ENCODE measurements around the gene IGFBP2. TPM values are rescaled to one million over a fixed set of nuclear protein-coding genes. Genes with fewer than 3 reads are reported as not detected.

Gene IGFBP2
- total and polyA plus RNA-seq, 2 of the 4 experiments (the other 2 are of a cell fraction): 33.5 to 236 TPM

DNA sequence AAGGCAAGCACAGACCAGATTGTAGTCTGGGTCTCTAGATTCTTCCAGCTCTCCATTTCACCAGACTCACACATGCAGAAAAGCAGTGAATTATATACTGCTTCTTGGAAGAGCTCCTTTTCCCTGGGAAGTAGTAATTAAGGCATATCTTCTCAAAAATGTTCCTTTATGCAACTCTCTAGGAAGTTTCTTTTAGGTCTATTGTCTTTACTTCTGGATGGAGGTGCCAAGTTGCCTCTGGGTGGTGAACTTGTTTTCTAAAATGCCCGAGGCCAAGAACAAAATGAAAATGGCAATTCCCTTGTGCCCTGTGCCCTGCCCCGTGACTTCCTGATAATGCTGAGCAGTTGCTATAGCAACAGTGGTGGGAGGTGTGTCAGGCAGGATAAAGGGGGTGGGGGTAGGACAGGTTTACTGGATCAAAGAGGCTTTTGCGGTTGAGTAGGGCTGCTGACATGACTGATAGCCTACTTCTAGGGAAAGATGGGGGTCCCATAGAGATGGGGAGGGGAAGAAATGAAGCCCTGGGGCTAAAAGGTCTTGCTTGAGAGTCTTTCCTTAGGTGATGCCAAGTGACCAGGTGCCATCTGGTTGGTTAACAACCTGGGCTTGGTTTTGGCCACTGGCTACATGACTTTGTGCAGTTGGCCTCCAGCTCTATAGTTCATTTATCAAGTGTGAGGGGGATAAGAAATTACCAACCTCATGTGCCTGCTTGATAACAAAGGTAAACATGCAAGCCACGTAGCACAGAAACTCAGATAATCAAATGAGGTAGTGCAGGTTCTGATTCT lies 11.8 kb downstream of the IGFBP2 start:
- Histone ChIP-seq H3K18ac (ENCODE audit: low read depth, low read length) (no peak overlapping the region), H3K23ac (ENCODE audit: low read depth, low read length) (no peak overlapping the region), H4K5ac (ENCODE audit: low read depth, low read length) (no peak overlapping the region), H3K4ac (ENCODE audit: low read depth, low read length) (no peak overlapping the region), H2AK5ac (ENCODE audit: low read depth, low read length) (no peak overlapping the region), H3K4me3 (ENCODE audit: insufficient read depth, low read depth, low read length) (no peak overlapping the region), H3K9me3 (ENCODE audit: control insufficient read depth, insufficient read depth, low read length) (no peaks in the 10 kb centered on the region), H2BK15ac (ENCODE audit: low read depth, low read length) (no peak overlapping the region), H4K20me1 (ENCODE audit: insufficient read depth, low read length) (no peaks in the 10 kb centered on the region), H2BK5ac (ENCODE audit: low read depth, low read length, poor library complexity, severe bottlenecking) (no peak overlapping the region), H3K27me3 (ENCODE audit: control insufficient read depth, insufficient read depth, low read length) (no peaks in the 10 kb centered on the region), H3K9ac (ENCODE audit: low read depth, low read length) (no peak overlapping the region), H3K4me1 (ENCODE audit: control insufficient read depth, insufficient read depth, low read length) (peaks cover 16% of the 10 kb centered on the region; the same call in 1 of the 2 replicates), H3K56ac (ENCODE audit: extremely low read depth, insufficient read depth, low read length) (no peak overlapping the region), H2BK20ac (ENCODE audit: low read depth, low read length) (no peak overlapping the region), H2AFZ (replicated peaks; ENCODE audit: low read length, poor library complexity) (no peak overlapping the region), H2BK120ac (ENCODE audit: low read depth, low read length) (no peak overlapping the region), H4K91ac (ENCODE audit: insufficient read depth, low read depth, low read length) (no peak overlapping the region), H4K8ac (ENCODE audit: low read depth in 2 of 2, low read length in 2 of 2) (no peak overlapping the region), H3K36me3 (ENCODE audit: control insufficient read depth, insufficient read depth, low read length) (no peaks in the 10 kb centered on the region), H3K27ac (ENCODE audit: insufficient read depth, low read length) (no peak overlapping the region), H3K4me2 (ENCODE audit: low read depth, low read length) (no peak overlapping the region), H3K79me1 (ENCODE audit: low read depth in 1 of 2, low read length in 2 of 2) (no peaks in the 10 kb centered on the region), H3K14ac (replicated peaks; ENCODE audit: low read depth, low read length) (no peak overlapping the region), H3K9me1 (ENCODE audit: insufficient read depth, low read length) (no peaks in the 10 kb centered on the region), H2AK9ac (replicated peaks; ENCODE audit: low read depth, low read length, poor library complexity) (no peak overlapping the region)
- CTCF ChIA-PET: interaction anchor here (0.6 kb wide), 1 partner anchor 375 kb away, joined by 3 read pairs; no protein-coding TSS in a partner anchor
- dilution Hi-C loops (cut with HindIII; ENCODE audit: low sequenced_read_pairs, unreplicated experiment) (no loop called here), intact Hi-C loops (cut with micrococcal nuclease) (no loop called here), in situ Hi-C loops (cut with MboI; ENCODE audit: low sequenced_read_pairs) (no loop called here)
- ATAC-seq (ENCODE audit: low read depth): no peak
- WGBS, 2 experiments (ENCODE audit: extremely low coverage in 2 of 2, insufficient read length in 1 of 2): 67% methylated on average over 3 of the region's 4 CpGs; no CpG with 5 or more reads in 1 of the 2 experiments
- DNase-seq: no peak
- POLR2A ChIA-PET (ENCODE audit: unreplicated experiment): no interaction called here
- BruUV-seq (replicated peaks): no TSS peak
- TF ChIP-seq USF2 (IDR thresholded peaks at IDR 0.05; ENCODE audit: low read depth, low read length) (no peak), BHLHE40 (IDR thresholded peaks at IDR 0.05; ENCODE audit: low read depth, low read length) (no peak), POLR2A (IDR thresholded peaks at IDR 0.05; ENCODE audit: low read depth, low read length) (no peak), RFX5 (IDR thresholded peaks at IDR 0.05; ENCODE audit: low read depth, low read length) (no peak), MAZ (IDR thresholded peaks at IDR 0.05; ENCODE audit: borderline replicate concordance, low read depth, low read length) (no peak), ELK1 (IDR thresholded peaks at IDR 0.05; ENCODE audit: borderline replicate concordance, low read depth, low read length) (no peak), CTCF (conservative IDR thresholded peaks at IDR 0.05; ENCODE audit: low read depth, low read length) (no peak), NFE2L2 (IDR thresholded peaks at IDR 0.05; ENCODE audit: low read depth, low read length) (no peak), CHD1 (IDR thresholded peaks at IDR 0.05; ENCODE audit: low read depth, low read length) (no peak), MAFK (IDR thresholded peaks at IDR 0.05; ENCODE audit: low read depth, low read length) (no peak), MXI1 (IDR thresholded peaks at IDR 0.05; ENCODE audit: borderline replicate concordance, low read depth, low read length) (no peak), CEBPB (IDR thresholded peaks at IDR 0.05; ENCODE audit: low read depth, low read length) (no peak), SMC3 (IDR thresholded peaks at IDR 0.05; ENCODE audit: low read depth, low read length) (no peak), RAD21 (IDR thresholded peaks at IDR 0.05; ENCODE audit: low read length) (no peak), FOS (IDR thresholded peaks at IDR 0.05; ENCODE audit: low read depth, low read length) (no peak)
